Type B pancreatic cell (in vitro differentiated cells): ENCODE results near the gene LPIN1. TPM values are rescaled to one million over a fixed set of nuclear protein-coding genes. Genes with fewer than 3 reads are reported as not detected.

Experiments
- DNase-seq: peaks from one replicate; pipeline ENCODE4 v3.0.0; 2021; ENCODE audit warnings: mixed read lengths; ENCODE audit not compliant: unreplicated experiment; ENCODE audit errors: extremely low spot score
- H3K27ac Mint-ChIP-seq: 2 replicates; pipeline ENCODE4 v1.8.0; 2021; ENCODE audit warnings: mild to moderate bottlenecking, mixed read lengths
- H3K27me3 Mint-ChIP-seq: 2 replicates; pipeline ENCODE4 v1.8.0; 2021; ENCODE audit warnings: mixed read lengths
- H3K36me3 Mint-ChIP-seq: 2 replicates; pipeline ENCODE4 v1.8.0; 2021; ENCODE audit warnings: mixed read lengths
- H3K4me1 Mint-ChIP-seq: one replicate; pipeline ENCODE4 v1.8.0; 2021; ENCODE audit warnings: mixed read lengths; ENCODE audit not compliant: unreplicated experiment
- H3K4me3 Mint-ChIP-seq: 2 replicates; pipeline ENCODE4 v1.8.0; 2021; ENCODE audit warnings: mild to moderate bottlenecking, mixed read lengths
- H3K9me3 Mint-ChIP-seq: 2 replicates; pipeline ENCODE4 v1.8.0; 2021; ENCODE audit warnings: mixed read lengths
- total RNA-seq: library from RNA; stranded (reverse); gene quantifications from 2 replicates; pipeline ENCODE4 v1.2.1, GENCODE V29; 2021; ENCODE audit warnings: low replicate concordance
- TF ChIP-seq, protein P1 (sequence below): fragments of 200-600 bp; sonication (generic); conservative IDR thresholded peaks from 2 replicates; pipeline ENCODE4 v1.5.0; 2021; ENCODE audit warnings: antibody characterized with exemption, mild to moderate bottlenecking

The LPIN1 gene
- total RNA-seq, 1 donor from 2014 or later, result 26.8 TPM

DNA sequence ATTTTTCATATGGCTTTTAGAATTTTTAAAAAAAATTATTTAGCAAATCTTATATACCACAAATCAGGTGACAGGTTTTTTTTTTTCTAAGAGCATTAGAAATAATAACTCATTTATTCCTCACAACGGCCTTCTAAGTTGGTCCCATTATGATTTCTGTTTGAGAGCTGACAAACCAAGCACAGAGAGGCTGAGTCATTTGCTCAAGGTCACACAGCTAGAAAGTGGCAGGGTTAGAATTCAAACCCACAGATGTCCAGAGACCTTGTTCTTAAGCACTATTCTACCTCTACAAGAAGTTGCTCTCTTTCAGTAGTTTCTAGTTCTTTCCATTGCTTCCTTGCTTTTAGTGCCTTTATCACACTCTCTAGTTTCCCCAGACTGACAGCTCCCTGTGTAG is 28.8 kb upstream of the LPIN1 start:
- Mint-ChIP-seq H3K36me3 (no peaks in the 10 kb centered on the region), H3K27ac (no peak overlapping the region), H3K4me1 (peaks cover 23% of the 10 kb centered on the region), H3K27me3 (peaks cover 41% of the 10 kb centered on the region), H3K4me3 (no peak overlapping the region), H3K9me3 (no peaks in the 10 kb centered on the region)
- TF ChIP-seq, protein P1, sequence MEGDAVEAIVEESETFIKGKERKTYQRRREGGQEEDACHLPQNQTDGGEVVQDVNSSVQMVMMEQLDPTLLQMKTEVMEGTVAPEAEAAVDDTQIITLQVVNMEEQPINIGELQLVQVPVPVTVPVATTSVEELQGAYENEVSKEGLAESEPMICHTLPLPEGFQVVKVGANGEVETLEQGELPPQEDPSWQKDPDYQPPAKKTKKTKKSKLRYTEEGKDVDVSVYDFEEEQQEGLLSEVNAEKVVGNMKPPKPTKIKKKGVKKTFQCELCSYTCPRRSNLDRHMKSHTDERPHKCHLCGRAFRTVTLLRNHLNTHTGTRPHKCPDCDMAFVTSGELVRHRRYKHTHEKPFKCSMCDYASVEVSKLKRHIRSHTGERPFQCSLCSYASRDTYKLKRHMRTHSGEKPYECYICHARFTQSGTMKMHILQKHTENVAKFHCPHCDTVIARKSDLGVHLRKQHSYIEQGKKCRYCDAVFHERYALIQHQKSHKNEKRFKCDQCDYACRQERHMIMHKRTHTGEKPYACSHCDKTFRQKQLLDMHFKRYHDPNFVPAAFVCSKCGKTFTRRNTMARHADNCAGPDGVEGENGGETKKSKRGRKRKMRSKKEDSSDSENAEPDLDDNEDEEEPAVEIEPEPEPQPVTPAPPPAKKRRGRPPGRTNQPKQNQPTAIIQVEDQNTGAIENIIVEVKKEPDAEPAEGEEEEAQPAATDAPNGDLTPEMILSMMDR, result no peak
- no peak for DNase-seq

DNA sequence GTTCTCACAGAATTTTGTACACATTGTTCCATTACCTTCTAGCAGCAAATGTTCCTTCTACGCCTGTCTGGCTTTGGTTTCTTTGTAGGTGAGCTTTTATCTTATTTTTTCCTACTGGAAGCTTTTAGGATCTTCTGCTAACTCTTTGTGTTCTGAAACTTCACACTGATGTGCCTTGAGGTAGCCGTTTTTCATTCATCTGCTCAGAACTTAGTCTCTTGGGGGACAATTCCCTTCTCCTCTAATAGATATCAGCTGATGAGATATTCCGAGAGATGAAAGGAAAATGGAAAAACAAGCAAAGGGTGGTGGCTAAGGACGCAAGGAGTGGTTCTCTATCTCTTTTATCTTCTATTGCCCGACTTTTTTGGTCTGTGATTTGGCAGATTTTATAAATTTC is 27.8 kb upstream of the LPIN1 start:
- no peak overlapping the region for H3K4me3 Mint-ChIP-seq
- peaks cover 27% of the 10 kb centered on the region for H3K4me1 Mint-ChIP-seq
- no peaks in the 10 kb centered on the region for H3K9me3 Mint-ChIP-seq
- no peaks in the 10 kb centered on the region for H3K36me3 Mint-ChIP-seq
- TF ChIP-seq, protein P1, result no peak
- no peak for DNase-seq
- no peak overlapping the region for H3K27ac Mint-ChIP-seq
- H3K27me3 Mint-ChIP-seq, result peaks cover 48% of the 10 kb centered on the region

DNA sequence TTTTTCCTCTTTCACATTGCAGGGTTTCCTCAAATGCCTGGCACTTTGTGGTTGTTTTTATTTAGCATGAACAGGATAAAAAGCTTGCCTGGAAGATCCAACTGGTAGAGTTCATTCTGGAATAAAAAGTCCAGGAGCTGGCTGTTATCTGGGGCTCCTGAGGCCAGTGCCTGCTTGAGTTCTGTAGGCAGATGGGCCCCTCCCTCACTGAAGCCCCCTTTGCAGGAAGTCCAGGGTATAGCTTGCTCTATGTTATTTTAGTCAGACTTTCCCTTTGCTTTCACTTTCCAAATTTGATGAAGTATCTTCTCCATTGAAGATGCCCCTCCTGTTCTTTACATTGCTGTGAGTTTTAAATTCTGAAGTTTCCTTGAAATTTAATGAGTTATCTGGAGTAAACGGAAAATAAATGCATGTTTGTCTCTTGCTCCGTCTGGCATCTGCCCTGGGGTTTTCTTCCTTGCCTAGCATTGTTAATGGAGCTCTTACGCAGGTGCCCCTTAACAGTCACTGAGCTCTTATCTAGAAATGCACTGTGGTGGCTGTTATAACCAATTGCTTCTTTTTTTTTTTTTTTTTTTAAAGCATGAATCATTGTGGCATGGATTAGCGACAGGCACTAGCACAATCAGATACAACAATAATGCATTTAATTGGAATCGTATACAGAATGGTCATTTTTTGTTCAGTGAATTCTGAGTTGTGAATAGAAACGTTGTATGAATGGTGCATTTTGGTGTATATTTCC is 27.0 kb upstream of the LPIN1 start:
- TF ChIP-seq, protein P1, result no peak
- H3K27me3 Mint-ChIP-seq, result peaks cover 51% of the 10 kb centered on the region
- no peak for DNase-seq
- no peak overlapping the region for H3K4me3 Mint-ChIP-seq
- H3K9me3 Mint-ChIP-seq, result no peaks in the 10 kb centered on the region
- peaks cover 20% of the 10 kb centered on the region for H3K4me1 Mint-ChIP-seq
- no peaks in the 10 kb centered on the region for H3K36me3 Mint-ChIP-seq
- H3K27ac Mint-ChIP-seq, result no peak overlapping the region

DNA sequence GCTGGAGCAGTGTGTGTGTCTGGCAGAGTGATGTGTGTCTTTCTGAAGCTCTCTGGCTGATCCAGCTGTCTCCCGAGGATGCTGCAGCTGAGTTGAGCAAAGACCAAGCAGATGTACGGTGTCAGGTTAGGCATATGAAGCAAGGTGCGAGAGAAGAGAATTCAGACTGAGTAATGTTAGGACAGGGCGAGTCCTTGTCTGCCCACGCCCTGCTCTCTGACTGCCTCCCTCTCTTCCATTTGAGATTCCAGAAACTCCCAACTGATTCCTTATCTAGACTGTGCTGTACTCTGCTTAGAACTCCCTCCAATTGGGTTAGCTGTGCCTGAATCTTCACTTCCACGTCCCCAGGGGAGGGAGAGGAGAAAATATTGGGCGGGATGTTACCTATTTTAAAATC is 25.7 kb upstream of the LPIN1 start:
- no peak for DNase-seq
- peaks cover 15% of the 10 kb centered on the region for H3K4me1 Mint-ChIP-seq
- no peaks in the 10 kb centered on the region for H3K36me3 Mint-ChIP-seq
- peak overlapping the region; percentile 40 for H3K27ac Mint-ChIP-seq
- no peak overlapping the region for H3K4me3 Mint-ChIP-seq
- peaks cover 43% of the 10 kb centered on the region for H3K27me3 Mint-ChIP-seq
- TF ChIP-seq, protein P1, result no peak
- no peaks in the 10 kb centered on the region for H3K9me3 Mint-ChIP-seq

DNA sequence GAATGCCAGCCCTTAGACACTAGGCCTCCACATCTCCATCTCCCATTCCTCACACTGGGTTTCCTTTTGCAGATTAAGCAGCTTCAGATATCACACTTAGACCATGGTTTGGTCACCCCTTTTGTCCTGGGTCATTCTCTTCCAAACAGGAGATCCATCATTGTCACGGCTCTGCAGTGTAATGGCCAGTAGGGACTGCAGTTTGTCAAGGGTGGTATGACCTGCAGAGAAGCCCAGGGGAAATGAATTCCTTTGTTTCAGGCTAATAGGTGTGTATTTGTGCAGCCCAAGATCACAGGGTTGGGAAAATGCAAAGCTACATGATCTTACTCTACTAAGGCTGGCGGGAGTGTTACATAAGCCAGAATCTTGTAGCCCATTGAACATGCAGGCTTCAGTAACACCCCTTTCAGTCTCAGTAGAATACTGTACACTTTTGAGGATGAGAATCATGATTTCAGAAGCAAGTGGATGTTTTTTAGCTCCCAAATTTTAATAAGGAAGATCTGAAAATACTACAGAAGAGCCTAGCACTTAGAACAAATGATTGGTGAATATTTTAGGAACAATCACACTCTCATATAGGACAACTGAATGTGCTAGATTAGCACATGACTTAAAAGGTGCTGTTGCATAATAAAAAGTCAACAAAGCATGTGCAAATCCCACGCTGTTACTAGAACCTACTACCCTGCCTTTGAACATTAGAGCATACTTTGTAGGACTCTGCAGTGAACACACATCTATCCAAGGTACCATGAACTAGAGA is 24.0 kb upstream of the LPIN1 start:
- H3K4me1 Mint-ChIP-seq, result peaks cover 15% of the 10 kb centered on the region
- peaks cover 45% of the 10 kb centered on the region for H3K27me3 Mint-ChIP-seq
- H3K27ac Mint-ChIP-seq, result no peak overlapping the region
- TF ChIP-seq, protein P1, result no peak
- no peaks in the 10 kb centered on the region for H3K9me3 Mint-ChIP-seq
- no peak for DNase-seq
- no peaks in the 10 kb centered on the region for H3K36me3 Mint-ChIP-seq
- H3K4me3 Mint-ChIP-seq, result no peak overlapping the region
